ENCODE data around the gene CIDEB.

CIDEB gene

DNA sequence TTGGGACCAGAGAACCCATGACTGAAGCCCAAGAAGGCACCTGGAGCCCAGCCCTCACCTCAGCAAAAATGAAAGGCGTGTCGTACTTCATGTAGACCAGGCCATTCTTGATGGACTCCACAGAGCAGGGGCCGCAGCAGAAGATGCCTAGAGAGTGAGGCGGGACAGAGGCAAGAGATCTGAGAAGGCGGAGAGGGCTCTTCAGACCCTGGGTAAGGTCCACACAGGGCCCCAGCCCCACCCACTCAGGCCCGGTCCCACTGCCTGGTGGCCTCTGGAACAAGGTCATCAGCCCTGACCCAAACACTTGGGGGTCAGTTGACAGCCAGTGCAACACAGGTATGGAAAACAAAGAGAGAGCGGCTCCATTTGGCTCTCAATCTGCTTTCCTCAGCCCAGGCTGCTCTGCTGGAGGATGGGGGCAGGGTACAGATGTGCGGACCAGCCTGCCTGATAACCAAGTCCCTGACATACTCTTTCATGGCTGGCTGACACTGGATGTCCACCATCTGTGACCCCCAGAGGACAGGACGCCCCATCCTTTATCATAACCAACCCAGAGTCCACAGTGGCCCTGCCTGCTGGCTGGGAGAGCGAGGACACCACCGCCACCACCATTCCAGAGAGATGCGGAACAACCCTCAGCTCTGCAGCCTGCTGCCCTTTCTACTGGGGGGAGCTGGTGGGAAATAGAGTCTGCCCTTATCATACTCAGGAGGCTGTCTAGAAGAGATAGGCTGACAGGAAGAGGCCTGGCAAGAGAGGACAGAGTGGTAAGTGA lies 51.7 kb downstream of the CIDEB start:
- in situ Hi-C loops (cut with MboI; ENCODE audit: low sequenced_read_pairs), result no loop called here

GRCh38 chr14:24255438-24255837 lies 52.3 kb downstream of the CIDEB start:
- in situ Hi-C loops (cut with MboI; ENCODE audit: low sequenced_read_pairs), result no loop called here
